Cerebellar nuclear complex (tissue), 1 donor: ENCODE data around the gene HPCAL1.
"Not testable (repeated sequence)": the region's sequence is repeated elsewhere in the genome, so short reads cannot be mapped to it uniquely, and the experiment has no call there.

ENCODE experiments used
- DNase-seq, 2 experiments: peaks; one replicate each; lab custom pipeline; 2025; lab: John Stamatoyannopoulos, UW

HPCAL1 gene

DNA sequence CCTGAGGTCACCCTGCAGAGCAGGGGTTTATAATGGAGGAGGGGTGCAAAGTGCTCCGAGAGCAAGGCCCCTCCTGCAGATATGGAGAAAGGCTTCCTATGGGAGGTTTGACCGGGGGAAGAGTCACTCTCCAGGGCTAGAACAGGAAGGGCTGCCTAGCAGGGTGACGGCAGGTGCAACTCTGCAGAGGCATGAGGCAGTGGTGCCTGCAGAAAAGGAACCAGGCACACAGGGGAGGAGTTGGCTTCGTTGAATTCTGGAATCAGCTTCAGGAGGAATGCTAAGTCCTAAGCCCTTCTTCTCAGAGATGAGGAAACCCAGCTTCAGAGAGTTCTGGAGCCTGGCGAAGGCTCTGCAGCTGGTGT is 17.5 kb upstream of the HPCAL1 start:
- no peak for DNase-seq

DNA sequence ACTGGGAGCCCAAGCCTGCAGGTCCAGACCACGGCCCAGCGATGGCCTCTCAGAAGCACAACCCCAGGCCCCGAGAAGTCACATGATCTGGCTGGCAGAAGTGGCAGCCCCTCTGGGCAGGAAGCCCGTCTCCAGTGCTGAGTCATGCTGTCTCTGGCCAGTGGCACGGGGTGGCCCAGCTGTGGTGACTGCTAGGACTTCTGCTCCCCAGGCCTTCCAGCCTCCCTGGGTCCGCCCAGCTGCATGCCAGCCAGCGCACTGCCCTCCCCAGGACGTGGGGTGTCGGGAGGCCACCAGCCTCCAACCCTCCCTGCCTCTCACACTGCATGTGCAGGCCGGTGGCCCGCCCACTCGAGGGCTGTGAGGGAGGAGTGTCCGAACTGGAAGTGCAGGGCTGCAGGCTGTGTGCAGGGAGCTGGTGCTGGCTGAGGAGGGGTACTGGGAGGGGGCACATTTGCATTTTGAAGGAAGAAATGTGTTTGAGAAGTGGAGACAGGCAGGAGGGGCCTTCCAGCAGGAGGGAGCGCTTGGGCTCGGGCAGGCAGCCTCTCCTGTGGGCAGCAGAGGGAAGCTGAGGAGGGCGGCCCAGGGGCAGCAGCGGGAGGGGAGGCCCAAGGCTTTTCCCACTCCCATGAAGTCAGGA is 17.0 kb upstream of the HPCAL1 start:
- no peak for DNase-seq

DNA sequence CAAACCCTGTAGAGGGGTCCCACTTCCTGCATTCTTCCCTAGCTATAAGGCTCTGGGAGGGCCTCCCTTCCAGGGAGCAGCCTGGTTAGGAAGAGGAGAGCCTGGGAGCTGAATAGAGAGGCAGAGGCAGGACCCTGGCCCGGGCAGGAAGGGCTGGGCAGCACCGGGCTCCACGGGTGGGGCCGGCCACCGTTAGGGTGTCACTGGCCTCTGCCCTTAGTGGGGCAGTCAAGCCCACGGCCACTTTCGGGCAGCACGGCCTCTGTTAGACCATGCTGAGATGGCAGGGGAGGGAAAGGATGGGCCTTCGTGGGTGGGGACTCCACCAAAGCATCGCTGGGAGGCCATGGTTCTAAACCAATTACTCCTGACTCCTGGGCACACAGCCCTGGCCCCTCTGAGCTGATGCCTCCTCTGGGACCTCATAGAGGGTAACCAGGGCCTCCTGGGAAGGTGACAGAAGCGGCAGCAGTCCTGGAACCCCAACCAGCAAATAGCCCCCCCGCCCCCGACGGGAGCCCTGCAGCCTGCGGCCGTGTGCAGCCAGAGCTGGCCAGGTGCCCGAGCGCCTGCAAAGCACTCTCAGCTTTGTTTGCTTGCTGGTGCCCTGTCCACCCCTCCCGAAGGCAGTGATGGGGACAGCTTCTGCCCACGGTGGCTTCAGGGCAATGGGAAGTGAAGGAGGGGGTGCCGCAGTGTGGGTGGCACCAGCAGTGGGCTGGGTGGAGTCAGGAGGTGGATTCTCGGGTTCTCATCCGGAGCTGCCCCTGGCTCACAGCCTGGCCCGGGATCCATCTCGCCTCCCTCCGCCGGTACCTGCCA is 16.3 kb upstream of the HPCAL1 start:
- DNase-seq = no peak

DNA sequence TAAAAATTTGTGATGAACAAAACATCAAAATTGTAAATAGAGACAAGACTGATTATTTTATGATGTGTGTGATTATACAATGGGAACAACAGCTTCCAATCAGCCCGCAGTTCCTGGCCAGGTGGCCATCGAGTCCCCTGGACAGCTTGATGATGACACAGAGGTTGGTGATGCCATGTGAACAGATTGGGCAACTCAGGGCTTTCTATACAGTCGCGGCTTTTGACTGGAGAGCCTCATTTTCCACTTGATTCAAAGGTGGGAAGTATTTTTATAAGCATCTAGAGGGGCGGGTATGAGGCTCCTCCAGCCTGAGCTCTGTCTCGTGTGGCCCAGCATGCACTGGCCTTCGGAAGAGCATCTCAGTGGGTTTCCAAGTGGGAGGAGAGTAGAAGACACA is 14.9 kb upstream of the HPCAL1 start:
- DNase-seq = no peak

DNA sequence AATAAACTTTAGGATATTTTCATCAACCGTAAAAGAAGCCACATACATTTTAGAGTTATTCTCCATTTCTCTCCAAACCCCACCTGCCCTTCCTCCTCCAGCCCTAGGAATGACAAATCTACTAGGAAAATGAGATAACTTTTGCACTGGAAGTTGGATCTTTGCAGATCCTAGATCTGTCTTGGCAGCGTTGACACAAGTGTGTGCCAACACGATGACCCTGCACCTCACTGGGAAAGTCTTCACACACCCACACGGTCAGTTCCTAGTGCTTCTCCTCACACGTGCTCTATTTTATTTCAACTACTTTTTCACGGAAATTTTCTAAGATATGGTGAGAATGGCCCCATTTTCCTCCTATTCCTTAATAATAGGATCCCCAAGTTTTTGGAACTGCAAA is 14.1 kb upstream of the HPCAL1 start:
- no peak for DNase-seq

DNA sequence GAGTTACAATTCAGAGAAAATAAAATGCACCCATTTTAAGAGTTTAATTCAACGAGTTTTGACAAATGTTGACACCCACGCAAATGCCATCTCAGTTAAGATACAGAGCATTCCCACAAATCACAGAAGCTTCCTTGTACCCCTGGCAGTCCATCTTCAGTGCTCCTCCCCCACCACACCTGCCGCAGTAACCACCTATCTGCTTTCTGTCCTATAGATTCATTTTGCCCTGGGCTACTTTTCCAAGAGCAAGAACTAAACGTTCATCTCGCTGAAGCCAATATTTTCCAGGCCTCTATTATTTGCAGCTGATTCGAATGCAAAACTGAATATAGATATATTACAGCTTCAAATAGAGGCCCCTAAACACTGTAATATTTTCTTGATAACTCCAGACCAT is 13.4 kb upstream of the HPCAL1 start:
- DNase-seq = no peak

DNA sequence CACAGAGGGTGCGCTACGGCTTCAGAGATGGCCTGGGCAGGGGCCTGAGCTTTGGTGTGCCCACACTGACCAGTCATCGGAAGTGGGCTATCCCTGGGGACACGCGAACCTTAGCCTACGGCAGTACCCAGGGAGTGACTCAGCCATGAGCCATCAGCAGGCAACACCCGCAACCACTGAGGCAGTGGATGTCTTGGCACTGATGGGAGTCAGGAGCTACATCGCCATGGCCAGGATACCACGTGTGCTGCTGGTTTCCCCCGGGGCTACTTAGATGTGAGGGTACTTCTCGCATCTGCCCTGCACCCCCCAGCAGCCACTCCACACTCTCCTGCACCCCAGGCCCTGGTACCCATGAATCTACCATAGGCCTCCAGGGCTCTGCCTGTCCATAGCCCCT is 12.8 kb upstream of the HPCAL1 start:
- DNase-seq = no peak

DNA sequence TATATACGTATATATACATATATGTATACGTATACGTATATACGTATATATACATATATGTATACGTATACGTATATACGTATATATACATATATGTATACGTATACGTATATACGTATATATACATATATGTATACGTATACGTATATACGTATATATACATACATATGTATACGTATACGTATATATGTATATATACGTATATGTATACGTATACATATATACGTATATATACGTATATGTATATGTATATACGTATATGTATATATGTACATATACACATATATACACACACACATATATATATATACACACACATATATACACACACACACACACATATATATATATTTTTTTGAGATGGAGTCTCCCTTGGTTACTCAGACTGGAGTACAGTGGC is 11.3 kb upstream of the HPCAL1 start:
- not testable (repeated sequence) for DNase-seq

DNA sequence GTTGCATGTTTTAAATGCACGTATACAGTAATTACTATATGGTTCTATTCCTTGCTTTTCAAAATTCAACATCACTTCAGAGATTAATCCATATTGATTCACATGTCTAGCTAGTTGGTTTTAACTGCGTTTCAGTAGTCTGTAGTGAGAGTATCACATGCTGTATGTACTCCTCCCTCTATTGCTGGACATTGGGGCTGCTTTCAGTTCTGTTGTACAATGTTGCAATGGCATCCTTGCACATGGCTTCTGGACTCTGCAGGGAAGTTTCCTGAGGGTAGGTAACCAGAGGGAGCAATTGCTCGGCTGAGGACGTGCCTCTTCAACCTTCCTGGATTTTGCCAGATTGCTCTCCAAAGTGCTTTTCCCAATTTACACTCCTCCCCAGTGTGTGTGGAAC is 10.7 kb upstream of the HPCAL1 start:
- DNase-seq = no peak

DNA sequence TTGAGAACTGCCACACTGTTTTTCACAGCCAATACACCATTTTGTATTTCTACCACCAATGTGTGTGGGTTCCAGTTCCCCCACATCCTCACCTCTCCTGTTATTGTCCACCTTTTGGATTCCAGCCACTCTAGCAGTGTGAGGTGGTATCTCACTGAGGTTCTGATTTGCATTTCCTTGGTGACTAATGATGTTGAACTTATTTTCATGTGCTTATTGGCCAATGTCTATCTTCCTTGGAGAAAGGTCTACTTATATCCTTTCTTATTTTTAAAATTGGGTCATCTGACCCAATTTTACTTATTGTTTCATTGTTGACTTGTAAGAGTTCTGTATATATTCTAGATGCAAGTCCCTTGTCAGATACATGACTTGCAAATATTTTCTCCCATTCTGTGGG is 9.1 kb upstream of the HPCAL1 start:
- no peak for DNase-seq

DNA sequence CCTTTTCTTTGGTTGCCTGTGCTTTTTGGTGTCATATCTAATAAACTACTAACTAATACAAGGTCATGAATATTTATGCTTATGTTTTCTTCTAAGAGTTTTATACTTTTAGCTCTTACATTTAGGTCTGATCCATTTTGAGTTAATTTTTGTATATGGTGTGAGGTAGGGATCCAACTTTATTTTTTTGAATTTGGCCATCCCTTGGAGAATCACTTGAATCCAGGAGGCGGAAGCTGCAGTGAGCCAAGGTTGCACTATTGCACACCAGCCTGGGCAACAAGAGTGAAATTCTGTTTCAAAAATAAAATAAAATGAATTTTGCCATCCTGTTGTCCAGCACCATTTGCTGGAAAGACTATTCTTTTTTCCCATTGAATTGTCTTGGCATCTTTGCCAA is 8.6 kb upstream of the HPCAL1 start:
- no peak for DNase-seq

DNA sequence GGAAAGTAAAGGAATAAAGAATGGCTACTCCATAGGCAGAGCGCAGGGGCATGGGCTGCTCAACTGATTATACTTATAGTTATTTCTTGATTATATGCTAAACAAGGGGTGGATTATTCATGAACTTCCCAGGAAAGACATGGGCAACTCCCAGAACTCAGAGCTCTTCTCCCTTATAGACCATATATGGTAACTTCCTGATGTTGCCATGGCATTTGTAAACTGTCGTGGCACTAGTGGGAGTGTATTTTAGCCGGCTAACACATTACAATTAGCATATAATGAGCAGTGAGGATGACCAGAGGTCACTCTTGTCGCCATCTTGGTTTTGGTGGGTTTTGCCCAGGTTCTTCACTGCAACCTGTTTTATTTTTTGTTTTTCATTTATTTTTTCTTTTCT is 7.1 kb upstream of the HPCAL1 start:
- DNase-seq = not testable (repeated sequence)

DNA sequence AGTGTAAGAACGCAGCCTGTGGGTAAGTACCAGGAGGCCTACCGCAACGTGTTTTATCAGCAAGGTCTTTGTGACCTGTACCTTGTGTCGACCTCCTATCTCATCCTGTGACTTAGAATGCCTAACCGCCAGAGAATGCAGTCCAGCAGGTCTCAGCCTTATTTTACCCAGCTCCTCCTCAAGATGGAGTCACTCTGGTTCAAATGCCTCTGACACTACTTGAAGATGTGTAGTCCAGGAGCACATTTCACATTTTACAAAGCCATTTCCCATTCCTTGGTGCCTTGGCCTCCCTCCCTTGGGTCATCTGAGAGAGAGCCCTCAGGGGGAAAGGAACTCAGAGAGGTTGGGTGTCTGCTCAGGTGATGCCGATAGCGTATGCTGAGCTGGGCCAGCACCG is 6.6 kb upstream of the HPCAL1 start:
- no peak for DNase-seq

DNA sequence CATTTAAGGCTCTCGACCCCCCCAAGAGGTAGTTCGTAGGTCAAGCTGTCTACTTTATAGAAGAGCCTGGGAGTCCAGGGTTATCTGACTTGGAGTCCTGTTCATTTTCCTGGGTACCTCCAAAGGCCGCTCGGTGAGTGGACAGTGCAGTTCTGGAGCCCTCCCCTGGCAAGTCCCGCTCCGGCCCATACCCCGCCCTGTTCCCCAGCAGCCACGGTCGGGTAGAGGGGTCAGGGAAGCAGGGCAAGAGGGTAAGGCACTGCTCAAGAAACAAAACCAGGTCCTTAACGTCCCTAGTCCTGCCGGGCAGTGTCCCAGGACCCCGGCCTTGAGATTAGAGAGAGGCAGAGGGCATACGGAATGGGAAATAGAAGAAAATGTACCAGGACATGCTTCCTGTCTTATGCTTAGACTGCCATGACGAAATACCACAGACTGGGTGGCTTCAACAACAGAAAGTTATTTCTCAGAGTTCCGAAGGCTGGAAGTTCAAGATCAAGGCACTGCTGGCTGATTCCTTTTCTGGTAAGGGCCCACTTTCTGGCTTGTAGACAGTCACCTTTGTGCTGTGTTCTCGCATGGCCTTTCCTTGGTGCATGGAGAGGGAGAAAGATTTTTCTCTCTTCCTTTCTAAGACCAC is 5.4 kb upstream of the HPCAL1 start:
- DNase-seq = no peak

DNA sequence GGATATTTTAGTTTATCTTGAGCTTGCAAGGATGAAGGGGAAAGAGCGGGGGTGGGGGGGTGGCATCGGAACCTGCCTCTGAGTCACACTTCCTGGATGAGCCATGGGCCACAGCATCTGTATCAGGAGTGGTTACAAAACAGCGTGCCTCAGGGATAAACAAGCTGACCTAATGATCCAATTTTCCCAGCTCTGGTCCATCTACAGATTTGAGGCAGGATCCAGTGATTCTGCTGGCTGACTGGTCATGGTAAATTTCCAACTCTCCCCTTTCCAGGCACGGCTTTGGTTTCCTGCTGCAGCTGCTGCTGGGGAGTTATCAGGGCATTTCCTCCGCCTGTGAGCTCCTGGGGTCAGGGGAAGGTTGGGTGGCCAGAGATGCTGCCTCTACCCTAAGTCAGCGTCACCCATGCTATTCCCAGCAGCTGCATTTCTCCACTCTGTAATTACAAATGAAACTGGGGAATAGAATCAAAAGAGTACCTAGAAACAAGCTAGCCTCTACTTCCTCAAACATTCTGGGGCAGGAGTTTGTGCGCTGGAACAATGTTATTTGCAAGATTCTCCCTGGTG is 4.7 kb upstream of the HPCAL1 start:
- no peak for DNase-seq

DNA sequence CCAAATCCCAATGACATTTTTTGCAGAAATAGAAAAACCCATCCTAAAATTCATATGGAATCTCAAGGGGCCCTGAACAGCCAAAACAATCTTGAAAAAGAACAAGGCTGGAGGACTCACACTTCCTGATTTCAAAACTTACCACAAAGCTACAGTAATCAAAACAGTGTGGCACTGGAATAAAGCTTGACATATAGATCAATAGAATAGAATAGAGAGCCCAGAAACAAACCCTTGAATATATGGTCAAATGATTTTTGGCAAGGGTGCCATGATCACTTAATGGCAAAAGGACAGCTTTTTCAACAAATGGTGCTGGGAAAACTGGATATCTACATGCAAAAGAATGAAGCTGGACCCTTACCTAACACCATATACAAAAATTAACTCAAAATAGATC is 3.9 kb upstream of the HPCAL1 start:
- DNase-seq = not testable (repeated sequence)

DNA sequence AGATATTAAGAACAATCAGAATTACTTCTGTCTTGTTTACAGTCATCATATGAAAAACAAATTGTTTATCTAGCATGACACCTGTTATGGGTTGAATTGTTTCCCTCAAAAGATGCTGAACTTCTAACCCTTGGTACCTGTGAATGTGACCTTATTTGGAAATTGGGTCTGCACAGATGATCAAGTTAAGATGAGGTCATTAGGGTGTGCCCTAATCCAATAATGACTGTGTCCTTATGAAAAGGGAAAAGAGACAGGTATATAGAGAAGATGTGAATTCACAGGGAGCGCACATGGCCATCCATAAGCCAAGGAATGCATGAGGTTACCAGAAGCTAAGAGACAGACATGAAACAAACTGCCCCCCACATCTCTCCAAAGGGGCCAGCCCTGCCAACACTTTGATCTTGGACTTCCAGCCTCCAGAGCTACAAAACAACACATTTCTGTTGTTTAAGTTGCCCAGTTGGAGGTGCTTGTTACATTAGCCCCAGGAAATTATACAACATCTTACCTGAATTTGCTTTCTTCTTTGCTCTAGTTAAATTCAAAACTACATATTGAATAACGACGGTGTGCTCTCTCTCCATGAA is 2.3 kb upstream of the HPCAL1 start:
- DNase-seq = no peak

DNA sequence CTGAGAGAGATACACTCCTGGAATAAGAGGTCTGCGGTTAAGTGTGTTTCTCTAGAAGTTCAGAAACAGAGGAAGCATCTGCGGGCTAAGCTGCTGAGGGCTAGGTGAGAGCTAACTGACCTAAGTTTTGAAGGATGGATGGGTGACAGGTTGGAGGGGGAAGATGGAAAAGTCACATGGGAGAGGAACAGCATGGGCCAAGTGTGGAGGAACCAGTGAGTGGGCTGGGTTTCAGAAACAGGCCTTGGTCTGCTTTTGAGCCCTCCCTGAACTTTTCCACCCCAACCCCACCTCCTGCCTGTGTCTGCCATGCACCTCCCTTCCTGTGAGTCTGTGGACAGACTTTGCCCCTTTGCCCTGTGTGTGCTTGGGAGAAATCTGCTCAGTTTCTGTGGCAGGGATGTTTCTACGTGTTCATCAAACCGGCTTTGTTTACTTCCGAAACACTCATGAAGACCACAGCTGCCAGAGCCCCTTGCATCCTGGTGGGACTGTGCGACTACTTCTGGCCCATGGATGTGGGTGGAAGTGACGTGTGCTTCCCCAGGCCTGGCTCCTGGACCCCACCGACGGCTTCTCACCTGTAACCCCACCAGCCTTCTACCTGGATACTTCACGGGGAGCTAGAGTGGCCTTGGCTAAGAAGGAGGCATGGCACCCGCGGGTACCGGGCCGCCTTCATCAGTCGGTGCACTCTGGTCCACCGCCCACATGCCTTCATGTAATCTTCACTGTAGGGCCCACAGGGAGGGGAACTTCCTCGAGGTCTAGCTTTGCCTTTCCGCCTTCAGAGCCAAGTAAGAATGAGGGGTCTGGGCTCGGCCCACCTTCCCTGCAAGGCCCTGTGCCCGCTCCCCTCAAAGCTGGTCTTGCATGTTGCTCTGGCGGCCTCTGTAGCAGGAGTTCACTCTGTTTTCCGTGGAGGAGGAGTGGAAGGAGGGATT is 1.4 kb upstream of the HPCAL1 start:
- DNase-seq = no peak

DNA sequence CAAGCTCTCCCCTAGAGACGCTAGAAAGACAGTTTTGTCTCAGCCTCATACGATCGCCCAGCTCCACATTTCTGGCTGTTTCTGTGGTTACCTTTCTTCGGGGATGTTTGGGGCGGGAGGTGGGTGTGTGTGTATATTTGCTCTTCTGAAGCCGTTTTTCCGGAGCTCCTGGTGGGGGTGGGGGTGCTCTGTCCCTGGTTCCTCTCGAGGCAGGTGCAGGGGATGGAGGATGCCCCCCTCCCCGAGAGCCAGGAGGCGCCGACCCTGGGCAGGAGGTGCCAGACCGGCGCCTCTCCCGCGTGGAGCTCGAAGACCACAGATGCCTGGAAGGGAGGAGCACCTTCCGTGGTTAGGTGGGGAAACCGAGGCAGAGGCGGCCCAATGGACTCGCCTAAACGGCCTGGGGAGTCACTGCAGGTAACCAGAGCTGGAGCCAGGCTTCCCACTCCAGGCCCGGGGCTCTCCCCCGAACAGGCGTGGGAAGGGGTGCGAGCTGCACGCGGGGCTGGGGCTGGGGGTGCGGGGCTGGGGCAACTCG is 694 bp upstream of the HPCAL1 start:
- DNase-seq = no peak

DNA sequence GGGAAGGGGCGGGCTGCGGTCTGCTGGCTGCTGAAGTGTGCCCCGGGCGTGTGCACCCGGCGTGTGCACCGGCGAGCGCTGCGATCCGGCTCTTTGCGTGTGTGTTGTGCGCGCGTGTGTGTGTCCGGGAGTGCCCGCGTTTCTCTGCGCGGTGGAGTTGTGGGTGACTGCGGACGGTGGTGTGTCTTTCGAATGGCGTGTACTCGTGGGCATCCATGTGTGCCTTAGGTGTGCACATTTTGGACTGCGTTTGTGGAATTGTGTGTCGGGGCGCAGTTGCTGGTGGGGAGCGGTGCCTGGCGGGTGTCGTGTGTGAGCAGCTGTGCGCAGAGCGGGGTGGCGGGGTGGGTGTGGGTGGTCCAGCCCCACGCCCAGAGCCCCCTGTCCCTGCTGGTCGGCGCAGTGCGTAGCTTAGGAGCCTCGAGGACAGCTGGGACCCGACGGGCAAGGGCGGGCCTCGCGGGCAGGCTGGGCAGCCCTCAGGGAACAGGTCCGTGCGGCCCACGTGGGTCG is 533 bp downstream of the HPCAL1 start:
- DNase-seq = no peak
